ENCODE measurements around the gene CLTB. TPM values are rescaled to one million over a fixed set of nuclear protein-coding genes. Genes with fewer than 3 reads are reported as not detected.

CLTB gene
- polyA plus RNA-seq, 1 of the 3 experiments (the other 2 are of a cell fraction): 91.2 TPM

DNA sequence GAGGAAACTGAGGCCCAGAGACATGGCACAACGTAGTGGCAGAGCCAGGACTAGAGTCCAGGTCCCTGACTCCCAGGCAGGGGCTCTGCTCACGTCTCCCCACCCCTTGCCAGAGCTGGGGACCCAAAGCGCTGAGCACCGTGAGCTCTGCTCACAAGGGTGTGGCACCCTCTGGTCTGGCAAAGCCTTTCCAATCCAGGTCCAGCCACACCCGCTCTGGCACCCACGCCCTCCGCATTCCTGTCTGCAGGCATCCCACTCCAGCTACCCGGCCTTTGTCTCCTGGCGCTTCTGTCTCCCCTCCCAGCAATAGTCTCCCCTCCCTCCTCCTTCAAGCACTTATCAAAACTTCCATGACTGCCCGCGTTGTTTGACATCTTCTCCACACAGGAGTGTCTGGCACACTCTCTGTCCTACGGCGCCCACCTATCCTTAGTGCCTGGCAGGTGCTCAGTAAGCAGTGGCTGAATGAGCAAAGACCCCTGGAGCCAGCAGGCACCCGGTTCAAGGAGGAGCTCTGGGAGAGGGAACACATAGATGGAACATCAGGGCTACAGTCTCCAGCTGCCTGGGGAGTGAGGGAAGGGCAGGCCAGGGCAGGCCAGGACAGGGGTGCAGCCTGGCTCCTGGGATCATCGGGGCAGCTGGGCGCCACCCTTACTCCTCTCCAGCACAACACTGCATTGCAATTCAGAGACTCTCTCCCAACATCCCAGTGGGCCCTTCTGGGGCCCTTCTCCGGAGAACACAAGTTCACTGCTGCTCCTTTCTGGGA, 15.8 kb downstream of the CLTB start:
- ChIA-PET CTCF (interaction anchor here (0.9 kb wide), 1 partner anchor 16 kb away, joined by 3 read pairs; no protein-coding TSS in a partner anchor), POLR2A (interaction anchor here (0.6 kb wide), 1 partner anchor 9 kb away, joined by 4 read pairs; no protein-coding TSS in a partner anchor)
- Histone ChIP-seq H3K4me2 (no peak overlapping the region), H3K36me3 (replicated peaks in 1 of 2; ENCODE audit: control insufficient read depth in 1 of 2, insufficient read depth in 2 of 2, low read length in 1 of 2) (no peaks in the 10 kb centered on the region), H4K20me1 (ENCODE audit: insufficient read depth) (no peaks in the 10 kb centered on the region), H2AFZ (ENCODE audit: low read depth) (no peak overlapping the region), H3K4me1 (ENCODE audit: control insufficient read depth in 1 of 2, insufficient read depth in 2 of 2, low read depth in 1 of 2, low read length in 1 of 2) (peaks cover 0 to 2% of the 10 kb centered on the region in 2 experiments; a peak in 1 of 4 replicates), H3K79me2 (ENCODE audit: insufficient read depth) (no peaks in the 10 kb centered on the region), H3K9me3 (no peaks in the 10 kb centered on the region), H3K9me2 (no peaks in the 10 kb centered on the region), H3K27ac (ENCODE audit: low read depth in 2 of 2, low read length in 1 of 2) (no peak overlapping the region), H3K9ac (no peak overlapping the region), H3K4me3 (ENCODE audit: low read depth in 2 of 2, low read length in 1 of 2) (no peak overlapping the region), H3K27me3 (ENCODE audit: insufficient read depth) (no peaks in the 10 kb centered on the region), H3F3A (replicated peaks; ENCODE audit: insufficient read depth) (no peaks in the 10 kb centered on the region)
- DNase-seq: no peak
- WGBS (ENCODE audit: low lambda C conversion rate): 83% methylated on average over 15 of the region's 17 CpGs
- TF ChIP-seq CHD2 (IDR thresholded peaks at IDR 0.05; ENCODE audit: low read length, partially characterized antibody) (no peak), RAD21 (IDR thresholded peaks at IDR 0.05; ENCODE audit: low read length) (no peak), JUND (IDR thresholded peaks at IDR 0.05) (no peak), RCOR1 (IDR thresholded peaks at IDR 0.05; ENCODE audit: low read length) (no peak), FOXM1 (IDR thresholded peaks at IDR 0.05; ENCODE audit: low read depth) (no peak), TEAD4 (IDR thresholded peaks at IDR 0.05; ENCODE audit: borderline replicate concordance, insufficient read depth) (no peak), EP300 (IDR thresholded peaks at IDR 0.05; ENCODE audit: borderline replicate concordance in 1 of 2, low read depth in 1 of 2, low read length in 1 of 2) (no peak), RXRA (IDR thresholded peaks at IDR 0.05; ENCODE audit: borderline replicate concordance, low read depth) (no peak), RFX5 (IDR thresholded peaks at IDR 0.05; ENCODE audit: low read length) (no peak), MXI1 (IDR thresholded peaks at IDR 0.05; ENCODE audit: low read depth, low read length) (no peak), FOXJ3 (CRISPR knock-in tag; IDR thresholded peaks at IDR 0.05) (no peak), USF1 (IDR thresholded peaks at IDR 0.05; ENCODE audit: borderline replicate concordance, low read depth) (no peak), TCF12 (IDR thresholded peaks at IDR 0.05) (no peak), EZH2phosphoT487 (IDR thresholded peaks at IDR 0.05; ENCODE audit: borderline replicate concordance, low read depth) (no peak), NRF1 (IDR thresholded peaks at IDR 0.05; ENCODE audit: low read depth, low read length) (no peak)

DNA sequence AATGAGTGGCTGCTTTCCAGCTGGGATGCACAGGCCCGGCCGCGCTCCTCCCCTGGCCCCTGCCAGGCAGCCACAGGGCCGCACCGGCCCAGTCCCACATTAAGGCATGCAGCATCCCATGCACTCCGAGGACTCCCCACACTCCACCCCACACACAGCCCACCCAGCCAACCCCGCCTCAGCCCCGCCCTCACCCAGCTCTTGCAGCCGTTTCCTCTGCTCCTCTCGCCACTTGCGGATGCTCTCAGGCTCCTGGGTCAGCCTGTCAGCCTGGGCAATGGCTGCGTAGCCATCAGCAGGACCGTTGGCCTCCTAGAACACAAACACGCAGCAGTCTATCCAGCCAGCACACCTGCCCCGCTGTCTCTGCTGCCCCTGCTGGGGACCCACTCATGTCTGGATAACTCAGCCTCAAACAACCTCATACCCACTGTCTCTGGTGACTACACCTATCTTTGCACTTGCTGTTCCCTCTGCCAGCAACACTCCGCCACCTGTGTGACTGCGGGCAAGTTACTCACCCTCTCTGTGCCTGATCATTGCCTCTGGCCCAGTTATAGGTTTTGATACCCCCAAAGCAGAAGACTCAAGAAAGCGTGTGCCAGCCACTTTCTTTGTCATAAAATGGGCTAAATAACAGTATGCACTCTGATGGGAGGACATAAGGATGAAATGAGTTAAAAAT, 18.5 kb downstream of the CLTB start:
- H4K20me1 ChIP-seq (ENCODE audit: insufficient read depth): no peaks in the 10 kb centered on the region
- no peak for DNase-seq
- H3K4me1 ChIP-seq (ENCODE audit: control insufficient read depth in 1 of 2, insufficient read depth in 2 of 2, low read depth in 1 of 2, low read length in 1 of 2): peaks cover 0 to 2% of the 10 kb centered on the region in 2 experiments; a peak in 1 of 4 replicates
- no peaks in the 10 kb centered on the region for H3K79me2 ChIP-seq (ENCODE audit: insufficient read depth)
- H3K36me3 ChIP-seq (replicated peaks in 1 of 2; ENCODE audit: control insufficient read depth in 1 of 2, insufficient read depth in 2 of 2, low read length in 1 of 2): peaks cover 0 to 2% of the 10 kb centered on the region in 2 experiments
- ChIA-PET CTCF (no interaction called here), POLR2A (no interaction called here)
- no peaks in the 10 kb centered on the region for H3K9me2 ChIP-seq
- no peak overlapping the region for H2AFZ ChIP-seq (ENCODE audit: low read depth)
- 96% methylated on average over 14 of the region's 18 CpGs for WGBS (ENCODE audit: low lambda C conversion rate)
- no peak overlapping the region for H3K9ac ChIP-seq
- H3K4me3 ChIP-seq (ENCODE audit: low read depth in 2 of 2, low read length in 1 of 2): no peak overlapping the region
- no peaks in the 10 kb centered on the region for H3F3A ChIP-seq (replicated peaks; ENCODE audit: insufficient read depth)
- TF ChIP-seq POLR2AphosphoS5 (IDR thresholded peaks at IDR 0.05; ENCODE audit: low read depth, low read length) (no peak), FOXJ3 (CRISPR knock-in tag; IDR thresholded peaks at IDR 0.05) (no peak), FOXM1 (IDR thresholded peaks at IDR 0.05; ENCODE audit: low read depth) (no peak), FOSL2 (IDR thresholded peaks at IDR 0.05; ENCODE audit: borderline replicate concordance, low read depth) (no peak), RAD21 (IDR thresholded peaks at IDR 0.05; ENCODE audit: low read length) (no peak), ELF1 (IDR thresholded peaks at IDR 0.05) (no peak), TEAD4 (IDR thresholded peaks at IDR 0.05; ENCODE audit: borderline replicate concordance, insufficient read depth) (no peak), USF1 (IDR thresholded peaks at IDR 0.05; ENCODE audit: borderline replicate concordance, low read depth) (no peak), MXI1 (IDR thresholded peaks at IDR 0.05; ENCODE audit: low read depth, low read length) (no peak)
- TF ChIP-seq, protein P1, sequence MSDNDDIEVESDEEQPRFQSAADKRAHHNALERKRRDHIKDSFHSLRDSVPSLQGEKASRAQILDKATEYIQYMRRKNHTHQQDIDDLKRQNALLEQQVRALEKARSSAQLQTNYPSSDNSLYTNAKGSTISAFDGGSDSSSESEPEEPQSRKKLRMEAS (IDR thresholded peaks at IDR 0.05; ENCODE audit: low read depth): no peak
- H3K9me3 ChIP-seq: no peaks in the 10 kb centered on the region
- H3K27me3 ChIP-seq (ENCODE audit: insufficient read depth): no peaks in the 10 kb centered on the region
- H3K27ac ChIP-seq (ENCODE audit: low read depth in 2 of 2, low read length in 1 of 2): no peak overlapping the region
- no peak overlapping the region for H3K4me2 ChIP-seq
